ENCODE data around the gene GTF3C4.
"Not testable (repeated sequence)": the region's sequence is repeated elsewhere in the genome, so short reads cannot be mapped to it uniquely, and the experiment has no call there.

The GTF3C4 gene

GRCh38 chr9:132702254-132702653 lies 32.0 kb downstream of the GTF3C4 start:
- no peak for DNase-seq (ENCODE audit: low read depth in 3 of 3)

- no peak for DNase-seq (ENCODE audit: low read depth in 3 of 3)
Observed at GRCh38 chr9:132703336-132703735, 33.1 kb downstream of the GTF3C4 start.

- DNase-seq (ENCODE audit: low read depth in 3 of 3), result no peak
Observed at GRCh38 chr9:132708239-132708638, 38.0 kb downstream of the GTF3C4 start.

GRCh38 chr9:132708769-132709430 lies 38.6 kb downstream of the GTF3C4 start:
- no peak for DNase-seq (ENCODE audit: low read depth in 3 of 3)

- no peak for DNase-seq (ENCODE audit: low read depth in 3 of 3)
Observed at GRCh38 chr9:132710333-132710732, 40.1 kb downstream of the GTF3C4 start.

- not testable (repeated sequence) for DNase-seq (ENCODE audit: low read depth in 3 of 3)
Observed at GRCh38 chr9:132711152-132711551, 40.9 kb downstream of the GTF3C4 start.

- DNase-seq (ENCODE audit: low read depth in 3 of 3), result no peak
Observed at GRCh38 chr9:132711846-132712245, 41.6 kb downstream of the GTF3C4 start.

- DNase-seq (ENCODE audit: low read depth in 3 of 3), result no peak
Observed at GRCh38 chr9:132712753-132713152, 42.5 kb downstream of the GTF3C4 start.

GRCh38 chr9:132716007-132716406 lies 45.7 kb downstream of the GTF3C4 start:
- DNase-seq (ENCODE audit: low read depth in 3 of 3), result no peak

GRCh38 chr9:132717326-132717945 lies 47.2 kb downstream of the GTF3C4 start:
- DNase-seq (ENCODE audit: low read depth in 3 of 3), result no peak

GRCh38 chr9:132718381-132718928 lies 48.2 kb downstream of the GTF3C4 start:
- not testable (repeated sequence) for DNase-seq (ENCODE audit: low read depth in 3 of 3)

GRCh38 chr9:132721661-132722060 lies 51.4 kb downstream of the GTF3C4 start:
- no peak for DNase-seq (ENCODE audit: low read depth in 3 of 3)

GRCh38 chr9:132722564-132723065 lies 52.4 kb downstream of the GTF3C4 start:
- DNase-seq (ENCODE audit: low read depth in 3 of 3), result no peak

- no peak for DNase-seq (ENCODE audit: low read depth in 3 of 3)
Observed at GRCh38 chr9:132723809-132724208, 53.5 kb downstream of the GTF3C4 start.

GRCh38 chr9:132725306-132725705 lies 55.0 kb downstream of the GTF3C4 start:
- no peak for DNase-seq (ENCODE audit: low read depth in 3 of 3)

GRCh38 chr9:132726576-132727130 lies 56.4 kb downstream of the GTF3C4 start:
- no peak for DNase-seq (ENCODE audit: low read depth in 3 of 3)

GRCh38 chr9:132728071-132728470 lies 57.8 kb downstream of the GTF3C4 start:
- DNase-seq (ENCODE audit: low read depth in 3 of 3), result no peak

GRCh38 chr9:132728497-132728896 lies 58.2 kb downstream of the GTF3C4 start:
- DNase-seq (ENCODE audit: low read depth in 3 of 3), result no peak

GRCh38 chr9:132729235-132729890 lies 59.1 kb downstream of the GTF3C4 start:
- no peak for DNase-seq (ENCODE audit: low read depth in 3 of 3)

GRCh38 chr9:132730054-132731033 lies 60.1 kb downstream of the GTF3C4 start:
- DNase-seq (ENCODE audit: low read depth in 3 of 3), result no peak

GRCh38 chr9:132731230-132731629 lies 61.0 kb downstream of the GTF3C4 start:
- no peak for DNase-seq (ENCODE audit: low read depth in 3 of 3)
